NCI-H128 (cell line): ENCODE results near the gene PRSS22.

Experiments
- DNase-seq: peaks from one replicate; lab custom pipeline; 2025; ENCODE audit not compliant: unreplicated experiment; lab: John Stamatoyannopoulos, UW

Gene PRSS22

DNA sequence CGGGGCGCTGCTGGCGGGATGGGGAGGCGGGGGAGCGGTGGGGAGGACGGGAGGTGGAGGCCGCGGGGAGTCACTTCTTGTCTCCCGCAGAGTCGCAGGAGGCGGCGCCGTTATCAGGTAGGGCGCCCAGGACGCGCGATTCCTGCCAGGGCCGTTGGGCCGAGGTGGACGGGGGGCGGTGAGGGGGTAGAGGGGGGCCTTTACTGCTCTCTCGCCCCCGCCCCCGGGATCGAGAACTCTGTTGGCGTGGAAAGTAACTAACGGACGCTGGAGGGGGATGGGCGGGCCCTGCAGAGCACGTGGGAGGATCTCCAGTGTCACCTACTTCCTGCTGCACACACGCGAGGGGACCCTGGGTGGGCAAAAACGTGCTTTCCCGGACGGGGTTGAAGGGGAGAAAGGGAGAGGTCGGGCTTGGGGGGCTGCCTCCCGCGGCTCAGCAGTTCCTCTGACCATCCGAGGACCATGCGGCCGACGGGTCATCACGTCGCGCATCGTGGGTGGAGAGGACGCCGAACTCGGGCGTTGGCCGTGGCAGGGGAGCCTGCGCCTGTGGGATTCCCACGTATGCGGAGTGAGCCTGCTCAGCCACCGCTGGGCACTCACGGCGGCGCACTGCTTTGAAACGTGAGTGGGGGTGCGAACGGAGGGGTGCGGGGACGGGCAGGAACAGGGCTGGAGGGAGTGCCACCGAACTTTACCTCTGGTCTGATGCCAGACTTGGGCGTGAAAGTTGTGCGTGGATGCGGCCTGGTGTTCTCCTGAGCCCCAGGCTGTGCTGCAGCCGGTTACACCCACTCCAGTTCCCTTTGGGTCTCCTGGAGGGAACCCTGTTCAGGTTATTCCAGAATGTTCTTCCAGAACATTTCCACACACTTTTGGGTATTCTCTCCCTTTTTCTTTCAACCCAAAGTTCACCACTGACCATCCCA is 40.4 kb downstream of the PRSS22 start:
- DNase-seq, result no peak

- DNase-seq, result no peak
These were observed 41.1 kb downstream of the PRSS22 start, which contains the start of gene PRSS21 for GRCh38 chr16:2816751-2817339. PRSS21 (plus strand) TSS chr16:2817237; CDS start chr16:2817269, 32 bp downstream.

DNA sequence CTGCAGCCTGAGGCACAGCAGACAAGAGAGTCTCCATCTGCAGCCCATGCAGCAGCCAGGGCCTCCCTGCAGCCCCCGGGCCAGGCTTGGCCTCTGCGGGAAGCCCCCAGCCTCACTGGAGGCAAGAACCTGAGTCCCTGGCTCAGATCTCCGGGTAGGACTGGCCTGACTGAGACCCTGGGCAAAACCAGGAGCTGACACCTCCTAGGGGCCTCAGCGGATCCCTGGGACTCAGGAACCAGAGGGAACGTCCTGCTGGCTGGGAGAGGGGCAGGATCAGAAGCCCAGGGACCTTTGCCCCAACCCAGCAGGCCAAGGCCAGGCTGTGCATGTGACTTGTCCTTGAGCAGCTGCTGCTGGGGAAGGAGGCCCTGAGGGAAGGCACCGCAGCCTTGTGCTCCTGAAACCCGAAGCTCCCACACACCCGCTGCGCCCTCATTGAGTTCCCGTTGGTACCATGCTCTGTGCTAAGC is 42.6 kb downstream of the PRSS22 start:
- no peak for DNase-seq

DNA sequence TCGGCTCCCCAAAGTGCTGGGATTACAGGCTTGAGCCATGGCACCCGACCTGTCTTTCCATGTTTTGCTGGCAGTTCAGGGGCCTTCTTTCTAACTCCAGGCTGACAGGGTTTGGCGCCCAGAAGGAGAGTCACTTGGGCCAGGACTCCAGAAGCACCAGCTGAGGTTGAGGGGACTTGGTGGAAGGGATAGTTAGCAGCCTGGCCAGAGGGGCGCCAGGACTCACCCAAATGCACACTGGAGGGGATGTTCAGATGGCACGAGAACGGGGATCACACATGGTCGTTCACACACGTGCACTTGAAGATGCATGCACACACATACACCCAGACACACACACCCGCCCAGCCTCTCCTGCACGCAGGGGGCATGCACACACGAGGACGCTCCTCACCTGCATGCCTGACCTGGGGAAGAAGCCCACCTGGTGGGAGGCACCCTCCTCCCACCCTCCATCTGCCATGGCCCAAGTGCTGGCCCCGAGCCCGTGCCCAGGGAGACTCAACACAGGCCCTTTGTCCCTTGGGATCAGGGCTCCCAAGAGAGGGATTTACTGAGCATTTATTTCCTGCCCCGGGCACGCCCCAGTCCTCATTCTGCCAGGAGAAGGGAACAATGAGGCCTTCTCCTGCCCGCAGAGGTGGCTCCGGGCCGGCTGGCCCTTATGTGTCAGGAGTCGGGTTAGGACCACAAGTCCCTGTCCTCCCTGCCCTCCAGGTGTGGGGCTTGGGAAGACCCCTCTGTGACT is 43.2 kb downstream of the PRSS22 start:
- DNase-seq, result no peak

- no peak for DNase-seq
These were observed 44.2 kb downstream of the PRSS22 start for GRCh38 chr16:2813771-2814221.

DNA sequence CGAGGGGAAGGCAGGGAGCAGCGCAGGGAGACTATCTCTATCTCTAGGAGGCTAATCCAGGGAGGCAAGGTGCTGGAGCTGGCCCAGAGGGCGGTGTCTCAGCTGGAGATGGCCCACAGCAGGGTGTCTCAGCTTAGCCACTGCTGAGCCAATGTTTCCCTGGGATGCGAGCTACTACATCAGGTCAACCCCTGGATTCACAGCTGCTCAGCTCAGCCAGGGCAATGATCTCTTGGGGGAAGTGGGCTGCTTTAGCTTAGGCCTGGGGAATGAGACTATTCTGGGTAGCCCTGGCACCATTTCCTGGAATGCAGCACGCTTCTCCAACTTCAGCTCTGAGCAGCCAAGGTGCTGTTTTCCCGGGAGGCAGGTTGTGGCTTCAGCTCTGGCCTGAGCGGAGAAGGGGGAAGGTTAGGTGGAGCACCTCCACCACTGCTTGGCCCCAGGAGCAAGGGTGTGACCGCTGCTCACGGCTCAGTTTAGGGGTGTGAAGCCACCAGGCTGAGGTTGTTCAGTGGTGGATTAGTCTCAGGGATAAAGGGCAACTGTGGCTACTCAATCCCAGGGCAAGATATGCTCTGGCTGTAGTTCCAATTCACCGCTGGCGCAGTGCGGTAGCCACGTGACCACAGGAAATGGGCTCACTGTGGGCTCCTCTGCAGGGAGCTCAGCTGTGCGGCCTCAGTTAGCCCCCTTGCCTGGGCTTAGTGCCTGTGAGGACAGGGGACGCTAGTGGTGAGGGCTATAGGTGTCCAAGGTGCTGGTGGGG is 46.1 kb downstream of the PRSS22 start:
- no peak for DNase-seq

DNA sequence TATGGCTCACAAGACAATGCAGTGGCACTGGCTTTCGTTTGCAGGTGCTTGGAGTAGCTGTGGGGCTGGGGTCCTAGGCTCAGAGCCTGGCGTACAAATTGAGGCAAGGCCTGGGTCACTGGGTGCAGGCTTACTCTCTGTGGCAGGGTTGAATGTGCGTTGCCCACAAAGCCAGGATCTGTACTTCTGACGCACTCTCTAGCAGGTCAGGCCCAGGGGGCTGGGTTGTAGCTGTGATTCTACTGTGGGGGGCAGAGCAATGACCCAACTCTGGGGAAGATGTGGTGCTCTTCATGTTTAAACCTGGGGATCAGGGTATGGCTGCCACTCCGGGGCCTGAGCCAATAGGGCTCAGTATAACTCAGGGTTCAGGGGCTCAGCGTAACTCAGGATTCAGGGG is 47.3 kb downstream of the PRSS22 start:
- DNase-seq, result no peak

DNA sequence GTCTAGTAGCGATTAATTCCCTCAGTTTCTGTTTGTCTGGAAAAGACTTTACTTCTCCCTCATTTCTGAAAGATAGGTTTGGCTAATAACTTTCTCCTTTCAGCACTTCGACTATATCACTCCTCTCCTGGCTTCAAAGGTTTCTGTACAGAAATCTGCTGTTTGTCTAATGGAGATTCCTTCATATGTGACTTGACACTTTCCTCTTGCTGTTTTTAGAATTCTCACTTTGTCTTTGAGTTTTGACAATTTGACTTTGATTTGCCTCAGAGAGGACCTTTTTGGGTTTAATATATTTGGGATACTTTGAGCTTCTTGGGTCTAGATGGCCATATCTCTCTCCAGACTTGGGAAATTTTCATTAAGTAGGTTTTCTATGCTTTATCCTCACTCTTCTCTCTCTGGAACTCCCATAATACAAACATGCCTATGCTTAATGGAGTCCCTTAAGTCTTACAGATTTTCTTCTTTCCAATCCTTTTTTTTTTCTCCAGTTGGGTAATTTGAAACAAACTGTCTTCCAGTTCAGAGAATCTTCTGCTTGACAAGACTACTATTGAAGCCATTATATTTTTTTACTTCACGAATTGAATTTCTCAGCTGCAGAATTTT is 48.7 kb downstream of the PRSS22 start:
- no peak for DNase-seq

DNA sequence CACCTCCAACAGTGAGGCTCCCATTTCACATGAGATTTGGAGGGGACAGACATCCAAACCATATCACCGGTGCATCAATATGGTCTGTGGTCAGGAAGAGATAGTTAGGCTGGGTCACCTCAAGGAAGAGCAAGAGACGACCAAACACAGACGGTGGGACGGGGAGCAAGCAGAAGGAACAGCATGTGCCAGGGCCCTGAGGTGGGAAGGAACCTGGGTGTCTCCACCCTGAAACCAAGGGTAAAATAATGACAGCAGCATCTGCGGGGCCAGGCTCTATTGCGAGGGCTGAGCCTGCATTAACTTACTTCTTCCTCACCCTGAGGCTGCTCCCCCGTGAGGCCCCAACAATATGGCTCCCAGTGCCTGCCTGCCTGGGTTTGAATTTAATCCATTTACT is 49.8 kb downstream of the PRSS22 start:
- no peak for DNase-seq

DNA sequence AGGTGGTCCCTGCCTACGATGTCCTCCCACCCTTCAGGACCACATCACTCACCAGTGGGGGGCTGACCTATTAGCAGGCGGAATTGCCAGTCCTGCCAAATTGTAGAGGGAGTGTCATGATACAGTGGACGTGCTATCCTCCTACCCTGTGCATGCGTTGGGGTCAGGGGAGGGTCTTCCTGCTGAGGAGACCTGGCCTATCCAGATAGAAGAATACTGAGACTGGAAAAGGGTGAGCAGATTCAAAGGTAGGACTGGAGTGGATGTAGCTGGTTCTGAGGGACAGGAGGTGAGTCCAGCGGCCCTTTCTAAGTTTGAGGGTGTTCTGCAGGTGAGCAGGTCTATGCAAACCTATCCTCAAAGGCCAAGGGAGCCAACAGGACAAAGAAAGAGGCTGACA is 51.7 kb downstream of the PRSS22 start:
- no peak for DNase-seq

DNA sequence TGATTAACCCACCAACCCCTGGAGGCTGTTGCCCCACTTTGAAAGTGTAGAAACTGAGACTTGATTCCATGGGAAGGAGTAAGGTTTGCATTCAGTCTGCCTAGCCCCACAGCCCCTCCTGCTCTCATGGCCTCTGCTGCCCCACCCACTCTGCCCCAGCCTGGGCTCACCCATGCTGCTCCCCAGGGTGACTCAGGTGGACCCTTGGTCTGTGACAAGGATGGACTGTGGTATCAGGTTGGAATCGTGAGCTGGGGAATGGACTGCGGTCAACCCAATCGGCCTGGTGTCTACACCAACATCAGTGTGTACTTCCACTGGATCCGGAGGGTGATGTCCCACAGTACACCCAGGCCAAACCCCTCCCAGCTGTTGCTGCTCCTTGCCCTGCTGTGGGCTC is 53.2 kb downstream of the PRSS22 start:
- no peak for DNase-seq

DNA sequence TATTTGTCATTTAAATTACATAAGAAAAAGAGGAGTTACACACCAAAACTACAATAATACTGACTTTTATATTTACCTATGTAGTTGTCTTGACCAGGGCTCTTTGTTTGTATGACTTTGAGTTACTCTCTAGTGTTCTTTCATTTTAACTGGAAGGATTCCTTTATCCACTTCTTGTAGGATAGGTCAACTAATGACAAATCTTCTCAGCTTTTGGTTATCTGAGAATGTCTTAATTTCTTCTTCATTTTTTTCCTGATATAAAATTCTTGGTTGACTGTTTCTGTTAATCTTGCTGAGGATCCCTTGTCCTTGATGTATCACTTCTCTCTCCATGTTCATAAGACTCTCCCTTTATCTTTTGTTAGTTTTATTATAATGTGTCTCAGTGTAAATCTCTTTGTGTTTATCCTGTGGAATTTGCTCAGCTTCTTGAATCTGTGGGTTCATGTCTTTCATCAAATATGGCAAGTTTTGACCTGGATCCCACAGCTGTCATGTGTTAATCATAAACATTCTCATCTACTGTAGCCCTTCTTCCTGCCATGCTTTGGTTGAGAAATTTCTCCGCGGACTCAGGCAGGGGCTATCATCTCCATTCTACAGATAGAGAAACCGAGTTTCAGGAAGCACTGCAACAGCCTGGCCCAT is 54.3 kb downstream of the PRSS22 start:
- no peak for DNase-seq
